GM21528 (cell line): ENCODE measurements around the gene ACTC1.

Experiments used
- ATAC-seq: cut with Tn5 transposase; IDR thresholded peaks from one replicate; pipeline ENCODE4 v1.9.1; 2021; ENCODE audit warnings: mild to moderate bottlenecking, moderate library complexity; ENCODE audit not compliant: unreplicated experiment, low FRiP score

Gene ACTC1

GRCh38 chr15:34765741-34766140 lies 29.6 kb downstream of the ACTC1 start:
- no peak for ATAC-seq

GRCh38 chr15:34760909-34761308 lies 34.4 kb downstream of the ACTC1 start:
- ATAC-seq, result no peak

DNA sequence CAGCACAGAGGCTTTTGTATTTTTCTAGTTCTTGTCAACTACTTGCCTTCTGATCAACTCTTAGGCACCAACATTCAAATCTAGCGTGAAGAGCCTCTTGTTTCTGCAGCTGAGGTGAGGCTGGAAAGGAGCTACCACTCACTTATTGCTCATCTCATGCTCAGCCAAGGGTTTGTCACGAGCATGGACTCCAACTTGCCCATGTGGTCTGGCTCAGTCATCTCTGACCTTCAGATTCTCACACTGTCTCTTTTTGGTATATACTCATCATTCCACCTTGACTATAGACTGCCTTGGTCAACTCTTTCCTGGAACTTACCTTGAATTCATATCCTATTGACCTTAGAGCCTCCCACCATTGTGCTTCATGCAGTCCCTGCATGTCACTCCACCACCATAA lies 35.4 kb downstream of the ACTC1 start:
- no peak for ATAC-seq

DNA sequence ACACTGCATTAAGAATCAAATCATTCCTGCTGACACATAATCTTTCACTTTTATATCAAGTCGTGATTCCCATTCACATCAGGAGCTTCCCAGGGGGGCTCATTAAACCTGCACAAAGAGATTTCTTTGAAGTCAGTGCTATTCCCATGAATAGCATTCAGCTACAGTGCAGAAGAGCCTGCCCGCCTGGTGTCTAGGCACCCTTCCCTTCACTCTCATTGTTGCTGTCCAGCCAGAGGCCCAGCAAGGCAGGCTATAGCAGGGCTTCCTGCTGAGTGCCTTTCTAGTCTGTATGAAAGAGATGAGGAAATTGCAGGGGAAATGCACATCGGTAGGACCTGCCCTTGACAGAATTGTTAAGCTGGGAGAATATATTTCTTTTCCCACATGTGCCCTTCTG lies 36.0 kb downstream of the ACTC1 start:
- no peak for ATAC-seq

DNA sequence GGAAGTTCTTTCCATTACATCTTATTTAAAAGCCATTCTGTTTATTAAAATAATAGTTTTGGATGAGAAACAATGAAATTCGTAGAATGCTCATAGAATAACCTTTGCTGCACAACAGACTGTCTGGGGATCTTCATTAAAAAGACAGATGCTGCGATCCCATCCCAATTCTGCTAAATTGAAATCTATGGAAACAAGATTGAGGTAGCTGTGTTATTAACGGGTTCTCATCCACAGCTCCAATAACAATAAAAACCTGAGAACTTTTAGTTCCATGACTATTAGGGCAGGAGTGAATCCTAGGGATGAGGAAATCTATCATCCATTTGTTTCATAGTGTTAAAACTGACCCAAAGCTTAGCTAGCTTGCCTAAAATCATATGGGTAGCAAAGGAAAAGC lies 38.1 kb downstream of the ACTC1 start:
- no peak for ATAC-seq

GRCh38 chr15:34755419-34755773 lies 40.0 kb downstream of the ACTC1 start:
- ATAC-seq, result no peak

GRCh38 chr15:34754674-34755418 lies 40.5 kb downstream of the ACTC1 start, which contains the start of gene GJD2:
Gene GJD2 (minus strand): TSS chr15:34754998. CDS start chr15:34754488, 510 bp downstream.
- no peak for ATAC-seq

GRCh38 chr15:34754171-34754601 lies 41.2 kb downstream of the ACTC1 start:
- ATAC-seq, result no peak

GRCh38 chr15:34753236-34753894 lies 42.0 kb downstream of the ACTC1 start:
- ATAC-seq, result no peak

DNA sequence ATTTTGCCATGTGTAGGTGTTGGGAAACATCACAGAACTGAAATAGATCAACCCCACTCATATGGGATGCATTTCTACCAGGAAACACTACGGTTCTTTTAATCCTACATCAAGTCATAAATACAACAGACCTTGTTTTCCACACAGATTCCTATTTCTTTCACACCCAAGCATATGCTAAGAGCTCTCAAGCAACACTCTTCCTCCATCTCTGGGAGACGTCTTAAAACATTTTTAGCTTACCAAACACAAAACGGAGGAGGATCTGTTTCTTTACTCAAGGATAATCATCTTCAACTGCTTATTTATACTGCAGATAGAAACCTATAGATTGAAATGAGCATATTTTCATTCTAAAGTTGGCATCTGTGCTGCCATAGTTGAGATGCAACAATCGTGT lies 45.7 kb downstream of the ACTC1 start:
- no peak for ATAC-seq
